Activated T-helper 9 cell treated with anti-CD3 and anti-CD28 coated beads, Interleukin-2, amount 50 U/mL, for 16 hours (primary cell): ENCODE results near the gene COX7B2.

ENCODE experiments used
- DNase-seq: peaks from one replicate; pipeline ENCODE4 v3.0.0-alpha.2; 2020; ENCODE audit warnings: low read depth

The COX7B2 gene

GRCh38 chr4:46889410-46889809 is 19.6 kb downstream of the COX7B2 start:
- no peak for DNase-seq

DNA sequence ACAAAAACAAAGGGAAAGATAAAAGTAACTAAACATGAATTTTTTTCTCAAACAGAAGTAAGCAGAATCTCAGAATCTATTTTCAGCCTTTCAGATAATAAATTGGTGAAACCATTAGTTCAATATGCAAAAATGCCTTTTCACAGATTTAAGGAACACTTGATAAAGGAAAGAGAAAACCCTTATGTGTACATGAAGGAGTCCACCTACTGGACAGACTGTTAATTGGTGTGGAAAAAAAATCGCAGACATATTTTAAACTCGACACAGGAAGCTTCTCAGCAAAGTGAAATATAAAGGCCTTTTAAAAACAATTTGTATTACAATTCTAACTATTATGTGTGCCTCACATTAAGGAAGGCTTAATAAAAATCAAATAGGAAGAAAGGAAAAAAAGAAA is 22.3 kb downstream of the COX7B2 start:
- DNase-seq: no peak

- no peak for DNase-seq
Observed at GRCh38 chr4:46878641-46879040, 30.4 kb downstream of the COX7B2 start.

GRCh38 chr4:46874811-46875210 is 34.2 kb downstream of the COX7B2 start:
- no peak for DNase-seq

DNA sequence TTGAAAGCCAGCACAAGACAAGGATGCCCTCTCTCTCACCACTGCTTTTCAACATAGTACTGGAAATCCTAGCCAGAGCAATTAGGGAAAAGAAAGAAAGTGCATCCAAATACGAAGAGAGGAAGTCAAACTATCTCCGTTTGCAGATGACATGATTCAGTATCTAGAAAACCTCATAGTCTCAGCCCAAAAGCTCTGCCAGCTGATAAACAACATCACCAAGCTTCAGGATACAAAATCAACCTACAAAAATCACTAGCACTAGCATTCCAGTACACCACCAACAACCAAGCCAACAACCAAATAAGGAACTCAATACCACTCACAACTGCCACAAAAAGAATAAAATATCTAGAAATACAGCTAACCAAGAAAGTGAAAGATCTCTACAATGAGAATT is 38.6 kb downstream of the COX7B2 start:
- no peak for DNase-seq

DNA sequence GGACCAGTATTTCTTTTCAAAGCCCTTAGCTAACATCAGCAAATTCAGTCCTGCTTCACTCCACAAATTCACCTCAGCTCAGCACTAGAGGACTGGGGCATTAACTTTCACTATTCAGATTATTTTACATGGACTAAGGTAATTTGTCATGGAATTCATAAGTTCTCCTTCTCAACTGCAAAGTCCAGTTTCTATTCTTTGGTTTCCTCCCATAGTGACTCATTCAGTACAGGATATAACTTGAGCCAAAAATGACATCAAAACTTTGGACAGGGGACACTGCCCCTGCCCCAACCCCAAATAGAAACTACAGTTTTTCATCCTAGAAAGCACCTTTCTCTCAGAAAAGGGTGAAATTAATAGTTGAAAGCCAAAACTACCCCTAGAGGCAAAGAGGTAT is 52.7 kb downstream of the COX7B2 start:
- no peak for DNase-seq

DNA sequence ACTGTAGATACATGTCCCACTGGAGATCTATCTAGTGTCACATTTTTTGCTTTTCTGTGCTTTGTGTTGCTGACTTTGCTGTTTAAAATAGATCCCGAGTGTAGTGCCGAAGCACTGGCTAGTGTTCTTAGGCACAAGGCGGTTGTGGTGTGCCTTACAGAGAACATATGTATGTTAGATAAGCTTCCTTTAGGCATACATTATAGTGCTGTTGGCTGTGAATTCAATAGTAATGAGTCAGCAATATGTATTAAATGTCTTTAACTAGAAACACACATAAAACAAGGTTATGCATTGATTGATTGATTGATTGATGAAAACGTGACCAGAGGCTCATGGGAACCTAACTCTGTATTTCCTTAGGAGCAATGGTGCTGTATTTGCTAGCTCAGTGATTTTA is 56.2 kb downstream of the COX7B2 start:
- DNase-seq: no peak

DNA sequence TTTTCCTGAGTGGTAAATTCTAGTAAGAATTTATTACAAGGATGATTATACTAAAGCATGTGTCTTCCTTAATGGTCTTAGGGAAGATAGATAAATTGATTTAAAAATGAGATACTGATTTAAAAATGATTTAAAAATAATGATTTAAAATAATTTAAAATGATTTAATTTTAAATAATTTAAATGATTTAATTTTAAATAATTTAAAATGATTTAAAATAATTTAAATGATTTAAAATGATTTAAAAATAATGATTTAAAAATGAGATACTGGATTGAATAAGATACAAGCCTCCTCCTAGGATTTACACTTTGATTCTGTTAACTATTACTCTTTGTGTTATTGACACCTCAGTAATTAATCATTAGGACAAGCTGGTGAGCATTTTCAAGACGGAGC is 59.0 kb downstream of the COX7B2 start:
- no peak for DNase-seq

DNA sequence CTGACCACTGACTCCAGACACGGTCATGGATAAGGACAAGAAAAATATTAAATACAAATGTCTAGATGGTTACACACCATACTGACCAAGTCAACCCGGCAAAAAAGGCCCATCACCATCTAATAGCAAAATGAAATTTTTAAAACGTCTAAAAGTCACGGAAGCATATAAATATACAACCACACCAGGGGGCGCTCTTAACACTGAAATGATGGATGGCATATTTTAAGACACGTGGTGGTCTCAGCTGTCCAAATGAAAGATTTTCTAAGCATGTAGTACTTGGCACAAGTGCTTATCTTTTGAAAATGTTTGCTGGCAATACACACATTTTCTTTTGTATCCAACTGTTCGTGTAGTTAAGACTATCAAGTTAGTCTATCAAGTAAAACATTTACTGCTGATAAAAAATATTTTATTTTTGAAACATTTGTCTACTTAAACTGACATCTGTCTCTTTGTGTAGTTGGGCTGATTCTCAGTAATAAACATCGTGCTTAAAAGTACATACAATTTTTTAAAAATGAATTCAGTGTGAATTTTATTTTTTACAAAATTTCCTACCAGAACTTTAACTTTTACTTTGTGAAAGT is 64.6 kb downstream of the COX7B2 start:
- DNase-seq: no peak

- DNase-seq: no peak
Observed at GRCh38 chr4:46839128-46839527, 69.9 kb downstream of the COX7B2 start.

DNA sequence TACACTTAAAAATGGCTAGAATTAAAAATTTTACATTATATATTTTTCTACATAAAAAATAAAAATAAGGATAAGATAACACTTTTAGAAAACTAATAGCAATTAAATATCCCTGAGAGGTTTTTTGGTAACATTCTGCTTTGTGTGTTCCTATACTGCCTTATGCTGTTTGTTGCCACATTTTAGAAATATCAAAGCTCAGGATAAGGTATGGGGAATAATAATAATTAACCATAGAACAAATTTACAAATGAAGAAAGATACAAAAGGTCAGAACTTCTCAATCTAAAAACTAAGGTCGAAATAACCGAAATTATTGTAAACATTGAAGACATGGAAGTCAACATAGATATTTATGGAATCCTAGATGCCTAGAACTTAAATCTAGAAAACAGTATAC is 71.4 kb downstream of the COX7B2 start:
- DNase-seq: no peak

GRCh38 chr4:46836584-46836983 is 72.5 kb downstream of the COX7B2 start:
- no peak for DNase-seq

DNA sequence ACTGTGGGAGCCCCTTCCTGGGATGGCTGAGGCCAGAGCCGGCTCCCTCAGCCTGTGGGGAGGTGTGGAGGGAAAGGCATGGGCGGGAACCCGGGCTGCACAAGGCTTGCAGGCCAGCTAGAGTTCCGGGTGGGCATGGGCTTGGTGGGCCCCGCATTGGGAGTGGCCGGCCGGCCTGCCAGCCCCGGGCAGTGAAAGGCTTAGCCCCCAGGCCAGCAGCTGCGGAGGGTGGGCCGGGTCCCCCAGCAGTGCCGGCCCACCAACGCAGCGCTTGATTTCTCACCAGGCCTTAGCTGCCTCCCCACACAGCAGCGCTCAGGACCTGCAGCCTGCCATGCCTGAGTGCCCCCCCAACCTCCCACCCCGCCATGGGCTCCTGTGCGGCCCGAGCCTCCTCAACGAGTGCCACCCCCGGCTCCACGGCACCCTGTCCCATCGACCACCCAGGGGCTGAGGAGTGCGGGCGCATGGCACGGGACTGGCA is 78.0 kb downstream of the COX7B2 start:
- no peak for DNase-seq

GRCh38 chr4:46820154-46820553 is 88.9 kb downstream of the COX7B2 start:
- no peak for DNase-seq

DNA sequence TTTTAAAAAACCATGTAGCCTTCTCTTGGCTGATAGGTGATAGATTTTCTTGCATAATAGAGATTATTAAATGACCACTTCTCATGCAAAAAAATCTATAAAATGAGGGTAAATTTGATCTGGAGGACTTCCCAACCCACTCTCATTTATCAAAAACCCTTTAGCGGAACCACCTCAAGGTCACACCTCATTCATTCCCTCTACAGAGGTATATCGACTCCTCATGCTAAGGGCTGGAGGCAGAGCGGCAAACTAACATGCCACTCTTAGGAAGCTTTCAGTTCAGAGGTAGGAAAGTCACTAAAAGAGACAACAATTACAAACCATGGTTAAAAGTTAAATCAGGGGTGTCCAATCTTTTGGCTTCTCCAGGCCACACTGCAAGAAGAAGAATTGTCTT is 90.0 kb downstream of the COX7B2 start:
- DNase-seq: no peak

- no peak for DNase-seq
Observed at GRCh38 chr4:46818604-46819003, 90.4 kb downstream of the COX7B2 start.

DNA sequence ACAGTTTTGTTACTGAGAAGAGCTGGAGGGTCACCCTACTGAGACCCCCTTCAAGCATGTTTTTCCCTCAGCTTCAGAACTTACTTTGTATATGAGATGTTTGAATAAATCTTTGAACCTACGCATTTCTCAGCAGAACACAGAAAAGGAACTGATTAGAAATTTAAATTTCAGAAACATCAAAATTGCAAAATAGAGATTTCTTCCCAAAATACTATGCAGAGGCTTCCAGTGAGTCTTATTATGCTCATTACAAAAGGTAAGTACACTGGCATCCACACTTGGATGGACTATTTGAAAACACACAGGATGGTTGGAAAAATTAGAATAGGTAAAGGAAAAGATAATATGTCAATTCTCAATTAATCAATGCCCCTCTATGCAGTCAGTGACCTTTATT is 91.2 kb downstream of the COX7B2 start:
- no peak for DNase-seq

GRCh38 chr4:46804781-46805413 is 104.1 kb downstream of the COX7B2 start:
- DNase-seq: no peak

GRCh38 chr4:46793036-46793435 is 116.0 kb downstream of the COX7B2 start:
- DNase-seq: no peak

DNA sequence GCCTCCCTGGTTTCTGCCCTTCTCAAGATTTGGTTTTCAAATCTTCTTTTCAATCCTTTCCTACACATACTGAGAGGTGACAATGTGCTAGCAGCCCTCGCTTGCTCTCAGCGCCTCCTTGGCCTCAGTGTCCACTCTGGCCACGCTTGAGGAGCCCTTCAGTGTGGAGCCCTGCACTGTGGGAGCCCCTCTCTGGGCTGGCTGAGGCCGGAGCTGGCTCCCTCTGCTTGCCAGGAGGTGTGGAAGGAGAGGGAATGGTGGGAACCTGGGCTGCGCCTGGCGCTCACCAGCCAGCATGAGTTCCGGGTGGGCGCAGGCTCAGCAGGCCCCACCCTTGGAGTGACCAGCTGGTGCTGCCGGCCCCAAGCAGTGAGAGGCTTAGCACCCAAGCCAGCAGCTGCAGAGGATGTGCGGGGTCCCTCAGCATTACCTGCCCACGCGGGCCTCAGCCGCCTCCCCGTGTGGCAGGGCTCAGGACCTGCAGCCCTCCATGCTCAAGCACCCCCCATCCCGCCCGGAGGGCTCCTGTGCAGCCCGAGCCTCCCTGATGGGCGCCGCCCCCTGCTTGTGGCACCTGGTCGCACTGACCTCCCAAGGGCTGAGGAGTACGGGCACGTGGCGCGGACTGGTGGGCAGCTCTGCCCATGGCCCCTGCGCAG is 127.5 kb downstream of the COX7B2 start:
- DNase-seq: no peak

- DNase-seq: no peak
Observed at GRCh38 chr4:46765465-46765864, 143.6 kb downstream of the COX7B2 start.

GRCh38 chr4:46730075-46730474 is 179.0 kb downstream of the COX7B2 start:
- no peak for DNase-seq

- DNase-seq: no peak
Observed at GRCh38 chr4:46720055-46720454, 189.0 kb downstream of the COX7B2 start.

GRCh38 chr4:46717950-46718349 is 191.1 kb downstream of the COX7B2 start:
- DNase-seq: no peak
